Measurements from ENCODE around the gene UXS1.

DNA sequence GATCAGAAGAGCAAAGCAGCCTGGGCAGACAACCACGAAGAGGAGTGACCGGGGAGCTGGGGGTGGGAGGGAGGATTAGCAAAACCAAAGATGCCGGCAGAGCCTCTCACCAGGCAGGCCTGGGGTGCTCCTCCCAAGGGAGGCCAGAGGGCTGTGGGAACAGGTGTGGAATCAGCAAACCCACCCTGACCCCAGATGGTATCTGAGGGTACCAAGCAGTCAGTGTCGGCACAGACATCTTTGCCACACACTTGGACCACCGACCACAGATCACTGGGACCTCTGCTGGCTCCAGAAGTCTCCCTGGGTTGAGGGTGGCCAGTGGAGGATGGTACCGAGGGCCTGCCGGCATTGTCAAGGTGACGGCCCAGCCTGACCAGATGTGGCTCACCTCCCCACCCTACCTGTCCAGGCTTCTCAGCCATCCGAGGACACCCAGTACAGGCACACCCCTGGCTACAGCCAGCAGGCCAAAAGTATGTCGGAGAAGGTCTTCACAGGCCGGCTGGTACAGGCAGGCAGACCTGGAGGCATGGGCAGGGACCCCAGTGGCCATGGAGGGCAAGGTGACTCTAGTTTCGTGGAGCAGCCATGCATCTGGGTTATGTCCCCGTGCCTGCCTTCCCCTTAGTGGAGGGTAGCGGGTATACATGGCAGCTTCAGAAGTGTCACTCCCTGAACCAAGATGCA lies 82.1 kb downstream of the UXS1 start:
- TF ChIP-seq POLR2A (IDR thresholded peaks at IDR 0.05; ENCODE audit: low read length) (no peak), GATA1 (IDR thresholded peaks at IDR 0.05; ENCODE audit: low read depth, low read length) (no peak)
